Esophagus (tissue), 2 donors: Measurements from ENCODE around the gene ENC1. TPM values are rescaled to one million over a fixed set of nuclear protein-coding genes. Genes with fewer than 3 reads are reported as not detected.

Experiments used
- H3K27ac ChIP-seq, 2 donors: one replicate each; pipeline ENCODE4 v1.5.1; 2013; ENCODE audit warnings: low read depth in 2 of 2, mild to moderate bottlenecking in 2 of 2, inconsistent platforms in 1 of 2, low read length in 1 of 2, moderate library complexity in 1 of 2
- H3K27me3 ChIP-seq, 2 donors: one replicate each; pipeline ENCODE4 v1.6.1; 2013; ENCODE audit warnings: low read length in 2 of 2, control low read depth in 1 of 2, mild to moderate bottlenecking in 1 of 2; ENCODE audit not compliant: insufficient read depth in 2 of 2, control insufficient read depth in 1 of 2
- H3K36me3 ChIP-seq, 2 donors: one replicate each; pipeline ENCODE4 v1.6.1; 2013; ENCODE audit warnings: low read length in 1 of 2; ENCODE audit not compliant: control insufficient read depth in 2 of 2, insufficient read depth in 2 of 2
- H3K4me1 ChIP-seq, 2 donors: one replicate each; pipeline ENCODE4 v1.6.1; 2013; ENCODE audit warnings: low read length in 1 of 2; ENCODE audit not compliant: control insufficient read depth in 2 of 2, insufficient read depth in 2 of 2
- H3K4me3 ChIP-seq, 2 donors: one replicate each; pipeline ENCODE4 v1.5.1; 2013; ENCODE audit warnings: low read length in 2 of 2, mild to moderate bottlenecking in 2 of 2, low read depth in 1 of 2, moderate library complexity in 1 of 2
- H3K9me3 ChIP-seq, 2 donors: one replicate each; pipeline ENCODE4 v1.6.1; 2013; ENCODE audit warnings: mild to moderate bottlenecking in 2 of 2, low read depth in 1 of 2, low read length in 1 of 2, moderate library complexity in 1 of 2; ENCODE audit not compliant: control insufficient read depth in 2 of 2, insufficient read depth in 1 of 2
- WGBS, 2 donors: extraction: QIAGEN DNeasy Blood & Tissue Kit; methylation state at CpG; one replicate each; pipeline ENCODE4 v1.1.7; 2013; 5-methylcytosine and 5-hydroxymethylcytosine counted together
- polyA plus RNA-seq, 2 donors: library from polyadenylated mRNA; stranded (reverse); fragments of 200-250 nt; gene quantifications; one replicate each; pipeline ENCODE4 v1.2.3, GENCODE V29; 2013
- donor health status: healthy with polysubstance abuse.
- donor health status: Bipolar disorder and iron deficiency.

Gene ENC1
- polyA plus RNA-seq, 2 donors = 1.4 to 2.0 TPM

DNA sequence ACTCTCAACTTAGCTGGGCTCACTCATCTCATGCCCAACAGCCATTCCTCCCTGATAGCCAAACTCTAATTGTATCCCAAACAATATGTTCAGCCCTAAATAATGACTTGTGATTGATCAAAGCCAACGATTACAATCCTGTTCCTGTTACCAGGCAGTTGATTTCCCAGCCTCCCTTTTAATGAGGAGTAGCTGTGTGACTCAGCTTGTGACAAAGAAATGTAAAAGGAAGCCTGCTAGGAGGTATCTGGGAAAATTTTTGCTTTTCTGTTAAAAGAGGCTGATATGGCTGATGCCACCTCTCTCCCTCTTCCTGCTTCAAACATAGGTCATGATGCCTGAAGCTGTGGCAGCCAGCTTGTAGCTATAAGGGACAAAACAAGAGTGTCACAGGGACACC, 19.6 kb upstream of the ENC1 start:
- WGBS, 2 donors = 44 to 68% methylated on average over 1 of the region's 1 CpG
- H3K9me3 ChIP-seq = no peaks in the 10 kb centered on the region
- H3K27me3 ChIP-seq = no peaks in the 10 kb centered on the region
- no peaks in the 10 kb centered on the region for H3K36me3 ChIP-seq
- H3K27ac ChIP-seq = no peak overlapping the region
- no peaks in the 10 kb centered on the region for H3K4me1 ChIP-seq
- no peak overlapping the region for H3K4me3 ChIP-seq

DNA sequence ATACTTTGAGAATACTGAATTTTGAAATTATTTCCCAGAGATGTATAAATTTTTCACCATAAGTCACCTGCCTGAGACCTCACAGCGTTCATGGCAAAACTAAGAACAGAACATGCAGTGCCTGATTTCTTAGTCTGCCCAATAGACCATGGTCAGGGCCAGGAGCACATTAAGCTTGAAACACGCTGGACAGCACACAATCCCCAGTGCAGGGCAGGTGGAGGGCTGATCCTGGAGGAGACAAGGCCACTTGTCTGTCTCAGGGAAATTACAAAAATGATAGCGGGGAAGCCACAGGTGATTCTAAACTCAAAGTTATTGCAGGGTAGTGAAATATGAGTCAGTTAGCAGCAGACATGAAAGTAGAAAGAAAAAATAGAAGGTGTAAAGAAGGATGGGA, 18.6 kb upstream of the ENC1 start:
- H3K27me3 ChIP-seq = no peaks in the 10 kb centered on the region
- no peak overlapping the region for H3K4me3 ChIP-seq
- WGBS, 2 donors = 91 to 93% methylated on average over 3 of the region's 3 CpGs
- H3K36me3 ChIP-seq = no peaks in the 10 kb centered on the region
- no peak overlapping the region for H3K27ac ChIP-seq
- no peaks in the 10 kb centered on the region for H3K9me3 ChIP-seq
- H3K4me1 ChIP-seq = no peaks in the 10 kb centered on the region

DNA sequence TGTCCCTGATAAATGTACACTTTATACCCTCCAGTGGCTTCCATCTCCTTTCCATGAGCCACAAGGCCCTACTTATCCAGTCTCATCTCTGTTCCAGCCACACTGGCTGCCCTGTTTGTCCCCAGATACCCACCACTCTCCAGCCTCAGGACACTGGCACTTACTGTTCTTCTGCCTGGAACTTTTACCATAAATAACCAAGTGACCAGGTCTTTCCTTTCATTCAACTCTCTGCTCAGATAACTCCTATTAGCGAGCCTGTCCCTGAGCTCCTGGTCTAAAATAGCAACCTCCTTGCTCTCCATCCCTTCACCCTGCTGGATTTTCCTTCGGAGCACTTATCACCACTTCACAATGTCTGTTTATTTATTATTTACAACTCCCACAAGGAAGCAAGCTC, 16.6 kb upstream of the ENC1 start:
- Histone ChIP-seq H3K27ac (no peak overlapping the region), H3K36me3 (no peaks in the 10 kb centered on the region), H3K4me3 (no peak overlapping the region), H3K27me3 (no peaks in the 10 kb centered on the region), H3K9me3 (no peaks in the 10 kb centered on the region), H3K4me1 (no peaks in the 10 kb centered on the region)
- WGBS, 2 donors = 71 to 72% methylated on average over 2 of the region's 2 CpGs

DNA sequence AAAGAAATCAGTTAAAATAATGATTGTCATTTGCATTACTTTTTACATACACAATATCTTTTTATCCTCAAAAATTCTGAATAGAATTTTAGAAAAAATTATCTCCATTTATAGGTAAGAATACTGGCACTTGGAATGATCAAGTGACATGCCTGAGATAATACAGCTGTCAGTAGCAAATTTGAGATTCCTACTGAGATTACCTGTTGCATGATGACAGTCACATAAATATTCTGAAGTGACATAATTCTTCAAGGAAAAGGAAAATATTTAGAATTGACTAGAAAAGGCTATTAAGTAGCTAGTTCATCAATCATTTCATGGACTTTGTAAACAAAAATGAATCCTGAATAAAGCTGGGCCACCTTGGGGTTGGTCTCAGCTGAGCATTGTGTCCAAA, 15.2 kb upstream of the ENC1 start:
- no peaks in the 10 kb centered on the region for H3K27me3 ChIP-seq
- no peaks in the 10 kb centered on the region for H3K9me3 ChIP-seq
- H3K27ac ChIP-seq = no peak overlapping the region
- no peaks in the 10 kb centered on the region for H3K36me3 ChIP-seq
- H3K4me1 ChIP-seq = no peaks in the 10 kb centered on the region
- no peak overlapping the region for H3K4me3 ChIP-seq

DNA sequence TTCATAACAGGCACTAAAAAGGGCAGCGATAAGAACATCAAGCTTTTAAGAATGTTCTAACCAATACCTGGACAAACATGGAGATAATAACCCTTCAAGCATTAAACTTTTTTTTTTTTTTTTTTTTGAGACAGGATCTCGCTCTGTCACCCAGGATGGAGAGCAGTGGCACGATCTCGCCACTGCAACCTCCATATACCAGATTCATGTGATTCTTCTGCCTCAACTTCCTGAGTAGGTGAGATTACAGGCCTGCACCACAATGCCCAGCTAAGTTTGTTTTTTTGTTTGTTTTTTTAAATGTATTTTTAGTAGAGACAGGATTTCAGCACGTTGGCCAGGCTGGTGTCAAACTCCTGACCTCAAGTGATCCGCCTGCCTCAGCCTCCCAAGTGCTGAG, 14.7 kb upstream of the ENC1 start:
- no peaks in the 10 kb centered on the region for H3K9me3 ChIP-seq
- no peaks in the 10 kb centered on the region for H3K27me3 ChIP-seq
- H3K4me3 ChIP-seq = no peak overlapping the region
- H3K27ac ChIP-seq = no peak overlapping the region
- H3K36me3 ChIP-seq = no peaks in the 10 kb centered on the region
- WGBS, 2 donors = 87 to 89% methylated on average over 6 of the region's 6 CpGs
- H3K4me1 ChIP-seq = no peaks in the 10 kb centered on the region

DNA sequence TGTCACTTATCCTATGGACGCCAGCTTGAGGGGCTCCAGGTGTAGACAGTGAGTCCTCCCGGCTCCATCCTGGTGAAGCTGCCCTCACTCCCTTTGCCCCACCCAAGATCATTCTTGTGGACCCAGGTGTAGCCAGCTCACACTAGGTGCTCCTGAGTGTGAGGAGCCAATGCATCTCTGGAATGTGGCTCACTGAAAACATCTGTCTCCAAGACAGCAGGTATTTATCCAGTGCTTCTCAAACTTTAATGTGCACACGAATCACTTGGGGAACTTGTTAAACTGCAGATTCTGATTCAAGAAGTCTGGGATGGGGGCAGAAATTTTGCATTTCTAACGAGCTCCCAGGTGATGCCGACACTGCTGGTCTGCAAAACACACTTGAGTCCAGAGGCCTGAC, 13.5 kb upstream of the ENC1 start:
- Histone ChIP-seq H3K27ac (no peak overlapping the region), H3K4me3 (no peak overlapping the region), H3K4me1 (no peaks in the 10 kb centered on the region), H3K27me3 (no peaks in the 10 kb centered on the region), H3K36me3 (no peaks in the 10 kb centered on the region), H3K9me3 (no peaks in the 10 kb centered on the region)
- 80 to 82% methylated on average over 5 of the region's 5 CpGs for WGBS, 2 donors

DNA sequence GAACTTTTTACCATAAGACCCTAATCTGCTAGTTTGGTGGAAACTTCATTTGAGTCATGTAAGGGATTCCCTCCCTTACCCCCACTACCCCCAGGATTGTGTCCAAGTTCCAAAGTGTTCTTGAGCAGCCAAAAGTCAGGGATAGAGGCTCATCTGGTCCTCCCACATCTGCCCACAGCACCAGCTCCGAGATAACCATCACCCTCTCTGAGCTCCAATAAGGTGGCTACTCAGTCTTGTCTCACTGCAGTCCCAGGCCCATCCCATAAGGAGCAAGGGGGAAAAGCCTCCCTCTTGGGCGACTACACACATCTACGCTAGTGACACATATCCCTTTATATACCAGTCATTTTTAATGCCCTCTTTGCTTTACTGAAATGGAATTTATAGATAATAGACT, 12.0 kb upstream of the ENC1 start:
- WGBS, 2 donors = 87 to 90% methylated on average over 3 of the region's 3 CpGs
- no peaks in the 10 kb centered on the region for H3K36me3 ChIP-seq
- no peak overlapping the region for H3K4me3 ChIP-seq
- no peaks in the 10 kb centered on the region for H3K9me3 ChIP-seq
- no peak overlapping the region for H3K27ac ChIP-seq
- H3K27me3 ChIP-seq = no peaks in the 10 kb centered on the region
- no peaks in the 10 kb centered on the region for H3K4me1 ChIP-seq

DNA sequence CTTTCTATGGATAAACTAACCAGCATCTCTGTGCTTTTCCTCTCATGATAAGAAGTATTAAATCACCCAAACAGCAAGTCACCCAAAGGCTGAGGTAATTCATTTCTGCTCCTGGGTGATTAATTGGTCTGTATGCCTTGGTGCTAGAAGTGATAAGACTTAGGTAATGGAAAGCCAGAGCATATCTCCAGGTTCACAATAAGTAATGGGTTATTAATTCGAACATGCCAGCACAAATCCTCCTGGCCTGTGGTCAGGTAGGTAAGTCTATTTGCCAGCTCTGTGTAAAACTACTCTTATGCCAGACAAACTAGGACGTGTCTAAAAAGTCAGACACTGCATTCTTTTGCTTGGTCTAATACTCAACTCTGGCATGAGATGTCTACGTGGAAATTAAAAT, 11.2 kb upstream of the ENC1 start:
- Histone ChIP-seq H3K27ac (no peak overlapping the region), H3K36me3 (no peaks in the 10 kb centered on the region), H3K4me1 (no peaks in the 10 kb centered on the region), H3K4me3 (no peak overlapping the region), H3K9me3 (no peaks in the 10 kb centered on the region), H3K27me3 (no peaks in the 10 kb centered on the region)
- 44 to 47% methylated on average over 3 of the region's 3 CpGs for WGBS, 2 donors

DNA sequence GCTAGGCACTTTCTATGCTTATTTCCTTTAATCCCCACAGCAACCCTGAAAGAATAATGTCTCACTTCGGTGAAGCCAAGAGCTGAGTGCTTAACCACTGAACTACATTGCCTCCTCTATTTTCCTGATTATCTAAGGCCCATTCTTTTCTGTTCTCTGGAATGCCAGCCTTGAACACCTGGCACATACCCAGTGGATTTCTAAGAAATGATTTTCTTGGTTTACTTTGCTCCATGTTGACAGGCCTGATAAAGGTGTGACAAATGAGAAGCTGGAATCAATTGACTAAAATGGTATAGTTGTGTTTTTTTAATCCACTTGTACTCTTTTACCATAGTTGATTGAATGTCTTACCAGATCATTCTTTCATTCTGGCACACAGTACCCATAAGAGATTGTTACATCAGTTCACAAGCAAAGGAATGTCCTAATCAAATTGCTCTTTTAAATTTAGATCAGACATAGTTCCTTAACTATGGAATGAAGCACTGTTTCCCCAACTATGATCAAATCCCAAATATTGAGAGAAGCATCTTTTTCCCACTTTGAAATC, 9.0 kb upstream of the ENC1 start:
- Histone ChIP-seq H3K9me3 (no peaks in the 10 kb centered on the region), H3K36me3 (no peaks in the 10 kb centered on the region), H3K4me1 (no peaks in the 10 kb centered on the region), H3K4me3 (no peak overlapping the region), H3K27ac (no peak overlapping the region), H3K27me3 (no peaks in the 10 kb centered on the region)
- WGBS, 2 donors = 14 to 20% methylated on average over 1 of the region's 1 CpG

DNA sequence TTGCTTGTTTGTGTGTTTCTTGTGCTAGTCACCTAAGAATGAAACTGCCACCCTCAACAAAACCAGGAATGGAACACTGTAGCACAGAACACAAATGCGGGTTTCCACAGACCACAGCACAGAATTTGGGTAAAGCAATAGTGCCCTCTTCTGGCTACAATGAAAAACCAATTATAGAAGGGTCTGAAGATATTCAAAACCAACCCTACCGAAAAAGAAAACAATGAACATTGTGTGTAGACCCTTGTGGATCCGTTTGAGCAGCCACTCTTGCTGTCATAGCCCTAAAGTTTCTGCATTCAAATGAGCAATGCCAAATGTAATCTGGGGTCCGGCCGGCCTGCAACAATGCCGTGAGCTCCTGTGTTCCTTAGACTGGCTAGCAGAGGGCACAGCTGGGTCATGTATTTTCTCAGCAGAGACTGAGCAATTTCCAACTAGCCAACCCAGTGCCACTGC, 8.3 kb upstream of the ENC1 start:
- Histone ChIP-seq H3K9me3 (no peaks in the 10 kb centered on the region), H3K4me3 (no peak overlapping the region), H3K36me3 (no peaks in the 10 kb centered on the region), H3K27me3 (no peaks in the 10 kb centered on the region), H3K27ac (no peak overlapping the region), H3K4me1 (no peaks in the 10 kb centered on the region)
- 19 to 26% methylated on average over 6 of the region's 6 CpGs for WGBS, 2 donors
